C4-2B (cell line): ENCODE results near the gene FRMD1.

ENCODE experiments used
- H3K27ac ChIP-seq: fragments of 450-650 bp; 2 replicates; pipeline ENCODE4 v1.5.1; 2017
- CTCF ChIP-seq: fragments of 450-650 bp; conservative IDR thresholded peaks from 2 replicates; pipeline ENCODE4 v1.5.1; 2017; ENCODE audit warnings: mild to moderate bottlenecking
- ZFX ChIP-seq: fragments of 450-650 bp; IDR thresholded peaks from 2 replicates; pipeline ENCODE4 v1.6.1; 2017

Gene FRMD1

GRCh38 chr6:168123165-168123911 lies 44.3 kb upstream of the FRMD1 start:
- no peak overlapping the region for H3K27ac ChIP-seq
- TF ChIP-seq CTCF (no peak), ZFX (no peak)

GRCh38 chr6:168122521-168122920 lies 43.5 kb upstream of the FRMD1 start:
- H3K27ac ChIP-seq, result no peak overlapping the region
- TF ChIP-seq CTCF (no peak), ZFX (no peak)

- H3K27ac ChIP-seq, result no peak overlapping the region
- TF ChIP-seq CTCF (no peak), ZFX (no peak)
Observed at GRCh38 chr6:168122011-168122410, 43.0 kb upstream of the FRMD1 start.

- H3K27ac ChIP-seq, result no peak overlapping the region
- TF ChIP-seq ZFX, result no peak
- TF ChIP-seq CTCF, result no peak
Observed at GRCh38 chr6:168121303-168121665, 42.3 kb upstream of the FRMD1 start.

- H3K27ac ChIP-seq, result no peak overlapping the region
- no peak for TF ChIP-seq ZFX
- no peak for TF ChIP-seq CTCF
Observed at GRCh38 chr6:168120390-168121302, 41.6 kb upstream of the FRMD1 start.

- TF ChIP-seq ZFX (no peak), CTCF (no peak)
- H3K27ac ChIP-seq, result no peak overlapping the region
Observed at GRCh38 chr6:168119539-168119938, 40.5 kb upstream of the FRMD1 start.

GRCh38 chr6:168118935-168119334 lies 39.9 kb upstream of the FRMD1 start:
- TF ChIP-seq CTCF, result no peak
- no peak for TF ChIP-seq ZFX
- no peak overlapping the region for H3K27ac ChIP-seq
